ENCODE measurements around the gene SORL1-AS1.

SORL1-AS1 gene

DNA sequence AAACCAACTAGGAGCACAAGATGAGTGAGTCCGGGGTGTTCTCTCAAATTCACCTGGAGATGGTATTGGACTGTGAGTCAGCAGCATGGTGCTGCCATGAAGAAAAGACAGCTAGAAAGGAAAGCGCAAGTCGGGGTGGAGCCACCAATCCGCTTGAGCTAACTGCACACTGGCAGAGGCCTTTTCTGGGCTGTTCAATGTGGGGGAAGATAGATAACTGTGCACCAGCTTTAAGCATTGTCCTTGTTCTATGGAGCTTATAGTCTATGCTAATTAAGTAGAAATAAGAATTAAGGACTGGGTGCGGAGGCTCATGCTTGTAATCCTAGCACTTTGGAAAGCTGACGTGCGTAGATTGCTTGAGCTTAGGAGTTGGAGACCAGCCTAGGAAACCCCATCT, 21.9 kb upstream of the SORL1-AS1 start:
- DNase-seq, result no peak

DNA sequence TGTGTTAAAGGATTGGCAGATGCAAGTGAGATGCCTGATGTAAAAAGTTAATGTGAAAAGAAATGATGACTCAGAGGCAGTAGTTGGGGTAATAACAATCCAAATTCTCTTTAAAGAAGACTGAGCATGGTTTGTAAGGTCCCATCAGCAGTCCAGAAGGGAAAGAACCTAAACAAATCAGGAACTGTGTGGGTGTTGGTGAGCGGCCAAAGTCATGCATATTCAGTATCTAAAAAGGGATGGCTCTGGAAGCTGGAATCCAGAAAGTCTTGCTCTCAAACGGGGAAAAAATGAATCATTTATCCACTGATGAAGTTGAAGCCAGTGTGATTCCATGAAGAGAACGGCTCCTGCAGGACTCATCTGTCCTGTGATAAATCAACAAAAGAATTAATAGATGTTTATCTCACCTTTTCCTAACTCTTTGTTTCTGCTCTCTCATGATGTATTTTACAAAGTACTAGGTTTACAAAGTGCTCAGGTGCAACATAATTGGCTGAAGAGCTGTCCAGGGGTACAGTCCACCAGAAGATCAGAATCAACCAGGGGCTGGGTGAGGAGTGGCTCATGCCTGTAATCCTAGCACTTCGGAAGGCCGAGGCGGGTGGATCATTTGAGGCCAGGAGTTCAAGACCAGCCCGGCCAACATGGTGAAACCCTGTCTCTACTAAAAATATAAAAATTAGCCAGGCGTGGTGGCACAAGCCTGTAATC, 20.5 kb upstream of the SORL1-AS1 start:
- DNase-seq, result no peak

DNA sequence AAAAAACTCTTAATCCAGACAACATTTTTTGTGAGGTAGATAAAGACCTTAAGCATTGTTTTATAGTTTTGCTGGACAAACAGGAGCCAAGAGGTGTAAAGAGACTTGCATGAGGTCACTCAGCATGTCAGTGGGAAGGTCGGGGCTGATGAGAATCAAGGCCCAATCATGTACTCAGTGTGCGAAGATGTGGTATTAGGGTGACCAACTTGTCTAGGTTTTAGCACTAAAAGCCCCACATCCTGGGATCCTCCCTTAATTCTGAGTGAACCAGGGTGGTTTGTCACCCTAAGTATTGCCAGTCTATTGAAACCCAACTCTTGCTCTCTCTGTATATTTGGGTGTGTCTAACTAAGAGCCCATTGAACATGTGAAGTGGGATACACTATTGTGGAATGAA, 19.5 kb upstream of the SORL1-AS1 start:
- no peak for DNase-seq

DNA sequence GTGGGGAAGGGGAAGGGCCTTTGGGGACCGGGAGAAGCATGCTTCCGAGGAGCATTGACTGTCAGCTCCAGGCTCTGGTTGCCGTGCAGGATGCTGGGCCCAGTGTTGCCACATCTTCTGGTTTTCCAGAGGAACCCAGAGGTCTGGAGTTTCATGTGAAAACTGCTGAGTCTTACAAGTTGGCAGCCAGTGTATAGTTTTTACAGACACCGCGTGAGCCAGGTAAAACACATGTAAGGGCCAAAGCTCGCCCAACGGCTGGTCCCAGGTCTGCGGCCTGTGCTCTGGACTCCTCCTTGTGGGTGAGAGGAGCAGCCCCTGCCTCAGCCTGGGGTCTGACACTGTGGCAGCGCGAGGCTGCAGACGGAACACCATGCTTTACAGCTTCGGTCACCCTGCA, 18.4 kb upstream of the SORL1-AS1 start:
- no peak for DNase-seq

DNA sequence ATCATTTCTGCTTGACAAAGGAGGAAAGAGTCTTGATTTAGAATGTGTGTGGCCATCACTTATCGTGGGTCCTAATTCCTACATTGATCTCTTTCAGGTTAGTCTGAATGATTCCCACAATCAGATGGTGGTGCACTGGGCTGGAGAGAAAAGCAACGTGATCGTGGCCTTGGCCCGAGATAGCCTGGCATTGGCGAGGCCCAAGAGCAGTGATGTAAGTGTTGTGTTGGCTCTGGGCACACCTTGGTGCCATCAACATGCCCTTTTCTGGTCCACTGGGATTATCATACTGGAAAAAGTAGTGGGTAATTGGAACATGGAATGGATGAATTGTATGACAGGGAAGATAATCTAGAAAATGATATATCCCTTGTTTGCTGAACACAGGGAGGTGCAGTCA, 17.1 kb upstream of the SORL1-AS1 start:
- no peak for DNase-seq

DNA sequence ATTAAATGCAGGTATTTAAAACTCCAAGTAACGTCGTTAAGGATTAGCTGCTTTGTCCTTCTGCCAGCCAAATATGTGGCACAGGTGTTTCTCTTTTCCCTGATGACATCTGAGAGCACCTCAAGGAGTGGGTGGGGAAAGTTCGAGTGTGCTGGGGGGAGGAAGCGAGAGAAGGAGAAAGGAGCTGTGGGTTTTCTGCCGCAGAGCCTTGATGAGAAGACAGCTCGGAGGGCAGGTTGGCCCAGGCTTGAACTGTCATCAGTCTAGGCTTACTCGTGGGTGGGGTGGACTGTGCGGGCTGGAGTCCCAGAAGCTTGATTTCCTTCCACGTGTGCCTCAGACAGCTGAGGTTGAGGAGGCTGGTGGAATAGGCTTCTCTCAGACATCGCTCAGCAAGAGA, 15.2 kb upstream of the SORL1-AS1 start:
- DNase-seq, result no peak

DNA sequence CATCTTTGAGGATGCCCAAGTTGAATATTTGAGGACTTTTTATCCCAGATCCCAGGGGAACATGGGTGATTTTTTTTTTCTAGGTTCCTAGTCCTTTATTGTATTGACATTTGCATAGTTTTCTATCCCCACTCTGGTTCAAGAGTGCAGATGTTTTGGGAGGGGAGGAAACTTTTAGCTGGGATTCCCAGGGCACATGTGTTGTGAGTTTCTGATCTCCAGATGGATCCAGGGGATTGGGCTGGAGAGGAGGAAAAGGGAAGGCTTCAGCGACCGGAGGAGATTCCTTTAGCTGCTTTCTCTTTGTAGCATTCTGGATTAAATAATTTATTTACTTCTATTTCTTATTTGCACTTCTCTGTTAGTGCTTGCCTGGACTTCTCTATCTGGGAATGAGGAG, 14.7 kb upstream of the SORL1-AS1 start:
- no peak for DNase-seq

DNA sequence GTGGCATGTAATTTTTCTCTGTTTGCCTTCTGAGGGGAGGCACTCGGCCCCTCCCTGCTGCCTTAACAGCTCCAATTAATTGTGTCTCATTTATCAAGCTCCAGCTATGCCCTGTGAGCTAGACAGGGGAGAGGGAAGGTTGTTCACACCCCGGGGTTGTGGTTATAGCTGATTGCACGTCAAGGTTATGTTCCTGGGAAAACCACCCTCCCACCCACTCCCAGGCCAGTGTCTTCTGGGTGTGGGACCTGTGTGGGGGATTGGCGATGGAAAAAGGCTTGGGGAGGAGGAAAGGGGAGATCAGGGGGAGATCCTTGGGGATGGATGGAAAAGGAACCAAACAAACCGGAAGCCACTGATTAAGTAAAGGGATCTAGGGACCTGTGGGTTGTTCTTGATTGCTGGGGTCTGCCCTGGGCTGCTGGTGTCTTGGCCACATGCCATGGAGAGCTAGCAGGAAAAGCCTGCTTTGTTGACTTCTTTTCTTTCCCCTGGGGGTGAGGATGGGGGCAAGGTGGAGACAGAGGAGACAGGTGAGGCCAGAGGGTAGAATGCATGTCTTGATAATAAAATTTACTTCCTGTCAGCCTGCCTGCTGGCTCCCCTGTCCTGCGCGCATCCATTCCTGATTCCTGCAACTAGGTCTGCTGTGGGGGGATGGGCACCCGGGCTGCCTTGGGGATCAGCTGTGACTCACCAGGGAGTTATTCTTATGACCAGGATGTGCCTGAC, 13.5 kb upstream of the SORL1-AS1 start:
- no peak for DNase-seq

DNA sequence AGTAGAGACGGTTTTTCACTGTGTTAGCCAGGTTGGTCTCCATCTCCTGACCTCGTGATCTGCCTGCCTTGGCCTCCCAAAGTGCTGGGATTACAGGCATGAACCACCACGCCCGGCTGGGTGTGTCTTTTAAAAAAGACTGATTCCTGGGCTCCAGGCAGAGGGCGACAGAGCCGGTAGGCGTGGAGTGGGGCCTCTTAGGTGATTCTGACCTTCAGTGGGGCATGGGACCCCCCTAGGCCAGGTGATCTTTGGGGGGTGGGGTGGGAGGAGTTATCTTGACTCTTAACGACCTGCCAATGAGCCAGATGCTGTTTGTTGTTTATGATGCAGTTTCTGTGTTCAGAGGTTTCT, 12.9 kb upstream of the SORL1-AS1 start:
- DNase-seq, result no peak

DNA sequence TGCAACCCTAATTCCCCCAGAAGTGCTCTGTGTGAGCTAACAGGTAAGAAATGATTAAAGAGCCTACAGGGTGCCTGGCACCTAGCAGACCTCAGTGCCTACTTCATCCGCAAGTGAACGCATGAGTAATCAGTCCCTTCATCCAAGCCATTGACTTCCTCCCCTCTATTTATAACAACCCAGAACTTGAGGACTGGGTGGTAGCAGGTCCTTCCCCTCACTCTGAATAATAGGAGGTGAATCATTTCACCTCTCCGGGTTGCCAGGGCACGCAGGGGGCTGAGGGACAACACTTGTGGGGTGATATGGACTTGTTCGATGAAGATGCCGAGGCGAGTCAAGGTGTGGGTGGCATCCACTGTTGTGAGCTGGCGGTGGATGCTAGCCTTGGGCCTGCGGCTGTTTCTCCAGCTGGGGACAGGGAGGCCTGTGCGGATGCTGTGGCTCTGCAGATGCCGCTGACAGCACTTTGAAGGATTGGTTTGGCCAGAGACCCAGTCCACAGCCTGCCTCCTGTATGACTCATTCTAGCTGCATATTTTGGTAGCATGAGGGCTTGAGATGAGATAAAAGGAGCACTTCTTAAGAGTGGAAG, 11.7 kb upstream of the SORL1-AS1 start:
- no peak for DNase-seq

DNA sequence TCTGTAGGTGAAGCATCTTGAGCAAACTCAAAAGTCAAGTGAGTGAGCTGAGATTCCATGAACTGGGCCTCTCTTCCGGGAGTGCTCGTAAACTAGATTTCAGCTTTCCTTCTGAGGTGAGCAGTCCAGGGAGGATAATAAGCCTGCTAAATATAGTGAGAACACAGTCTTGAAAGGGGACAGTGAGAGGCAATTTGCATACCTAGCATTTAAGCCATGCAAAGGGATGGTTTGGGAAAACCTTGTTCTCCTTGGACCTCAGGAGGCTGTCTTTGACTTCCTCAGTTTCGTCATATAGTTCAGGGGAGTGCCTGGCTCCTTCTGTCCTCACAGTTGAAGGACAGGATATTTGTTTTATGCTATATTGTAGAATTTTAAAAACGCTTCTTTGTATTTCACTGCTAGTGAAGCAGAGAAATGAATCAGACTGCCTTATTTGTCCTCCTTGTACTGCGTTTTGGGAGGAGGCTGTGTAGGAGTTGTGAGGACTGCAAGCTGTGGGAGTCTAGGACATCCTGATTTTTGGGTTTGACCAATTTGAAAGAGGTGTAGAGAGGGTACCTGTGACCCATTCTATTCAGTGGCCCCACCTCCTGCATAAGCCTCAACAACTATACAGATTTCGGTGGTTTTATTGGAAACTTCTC, 11.0 kb upstream of the SORL1-AS1 start:
- no peak for DNase-seq

DNA sequence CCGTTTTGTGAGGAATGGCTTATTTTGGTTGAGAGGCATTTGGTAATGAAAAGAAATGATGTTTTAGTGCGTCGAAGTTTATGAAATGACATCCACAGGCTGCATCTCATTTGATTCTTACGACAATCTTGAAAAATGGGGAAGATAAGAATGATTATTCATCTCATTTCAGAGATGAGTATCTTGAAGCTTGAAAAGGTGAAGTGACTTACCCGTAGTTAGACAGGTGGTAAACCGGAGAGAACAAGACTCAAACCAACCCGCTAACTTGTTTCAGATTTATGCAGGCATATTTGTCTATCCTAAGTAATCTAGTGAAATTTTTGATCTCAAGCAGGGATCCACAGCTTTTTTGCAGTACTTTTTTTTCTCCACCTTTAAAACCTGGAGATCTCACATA, 9.1 kb upstream of the SORL1-AS1 start:
- DNase-seq, result no peak

DNA sequence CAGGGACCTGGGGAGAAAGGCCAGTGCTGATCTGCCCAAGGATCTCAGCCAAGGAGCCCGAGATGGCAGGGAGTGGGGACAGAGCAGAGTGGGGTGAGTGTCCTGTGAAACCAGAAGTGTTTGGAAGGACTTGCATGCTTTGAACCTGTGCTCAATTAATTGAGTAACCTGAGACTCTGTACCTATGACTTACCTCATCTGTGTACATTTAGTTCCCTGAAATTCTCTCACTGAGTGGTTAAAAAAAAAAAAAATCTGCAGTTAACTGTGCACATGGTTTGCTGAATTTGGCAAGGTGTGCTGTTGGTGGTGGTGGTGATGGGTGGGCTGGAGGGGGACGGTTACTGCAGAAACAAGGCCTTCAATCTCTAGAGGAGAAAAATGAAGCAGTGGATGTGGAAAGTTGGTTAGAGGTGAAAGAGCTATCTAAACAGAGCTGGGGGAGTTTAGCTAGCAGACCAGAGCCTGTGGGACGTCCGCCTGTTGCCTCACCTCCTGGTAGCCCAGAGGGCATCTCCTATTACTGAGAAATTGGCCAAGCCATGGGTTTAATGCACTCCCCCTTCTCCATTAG, 8.3 kb upstream of the SORL1-AS1 start:
- DNase-seq, result no peak

DNA sequence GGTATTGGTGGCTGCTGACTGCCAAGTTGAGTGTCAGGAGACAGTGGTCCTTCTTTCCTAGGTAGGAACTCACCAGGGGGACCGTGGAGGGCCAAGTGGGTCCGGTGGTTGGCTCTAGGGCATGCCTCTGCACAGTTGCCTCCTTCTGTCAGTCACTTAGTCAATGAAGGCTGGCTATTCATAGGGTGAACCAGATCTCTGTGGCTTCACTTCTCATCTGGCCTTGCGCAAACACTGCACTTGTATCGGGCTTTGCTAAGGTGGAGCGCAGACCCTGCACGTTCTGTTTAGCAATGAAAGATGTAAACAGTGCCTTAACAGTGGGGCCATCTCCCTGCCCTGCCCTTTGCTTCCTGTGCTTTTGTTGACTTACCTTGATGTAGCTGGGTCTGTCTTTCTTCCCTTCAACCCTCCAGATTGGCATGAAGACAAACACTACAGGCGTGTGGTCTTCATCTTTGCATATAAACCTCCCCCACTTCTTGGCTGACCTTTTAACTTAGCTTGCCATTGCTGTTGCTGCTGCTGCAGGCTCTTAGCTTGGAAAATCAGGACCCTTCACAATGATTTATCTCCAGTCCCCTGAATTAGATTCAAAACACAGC, 6.7 kb upstream of the SORL1-AS1 start:
- no peak for DNase-seq

DNA sequence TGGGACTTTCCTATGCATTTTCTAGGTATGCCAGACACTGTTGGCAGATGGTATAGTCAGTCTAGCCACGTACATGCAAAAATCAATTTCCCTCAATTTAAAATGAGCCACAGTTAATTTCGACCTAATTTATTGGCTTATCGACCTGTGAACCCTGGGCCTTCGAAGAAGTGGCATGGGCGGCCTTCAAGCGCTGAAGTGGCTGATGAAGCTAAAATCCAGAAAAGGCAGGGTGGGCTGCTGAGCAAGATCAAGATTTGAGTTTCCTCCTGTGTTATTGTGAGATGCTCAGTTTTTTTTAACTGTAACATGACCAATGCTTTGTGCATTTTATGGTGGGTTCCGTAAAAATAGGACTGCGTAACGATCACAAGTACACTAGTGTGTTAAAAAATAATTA, 5.8 kb upstream of the SORL1-AS1 start:
- DNase-seq, result no peak

DNA sequence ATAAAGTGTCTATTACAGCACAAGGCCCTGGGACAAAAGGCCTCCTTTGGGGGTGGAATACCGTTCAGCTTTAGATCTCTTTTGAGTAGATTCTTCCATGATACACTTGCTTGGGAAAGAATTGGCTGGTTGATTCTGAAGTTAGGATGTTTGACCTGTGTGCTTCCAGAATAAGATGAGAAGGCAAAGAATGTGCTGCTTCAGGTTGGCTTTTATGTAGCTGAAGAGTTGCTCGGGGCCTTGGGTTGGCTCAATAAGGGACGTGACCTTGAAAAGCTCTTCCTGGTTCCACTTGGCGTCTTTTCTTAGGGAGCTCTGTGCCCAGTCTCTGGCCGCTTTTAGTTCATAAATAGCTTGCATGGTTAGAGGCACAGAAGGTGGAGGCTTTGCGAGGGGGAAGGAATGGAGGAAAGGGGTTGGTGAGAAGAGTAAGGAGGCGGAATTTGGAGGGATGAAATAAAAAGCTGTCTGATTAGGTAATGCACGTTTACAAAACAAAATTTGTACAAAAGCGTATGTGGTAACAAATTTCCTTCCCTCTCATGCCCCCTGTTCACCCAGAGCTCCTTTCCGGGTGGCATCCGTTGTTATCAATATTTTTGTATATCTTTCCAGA, 4.2 kb upstream of the SORL1-AS1 start:
- DNase-seq, result no peak

DNA sequence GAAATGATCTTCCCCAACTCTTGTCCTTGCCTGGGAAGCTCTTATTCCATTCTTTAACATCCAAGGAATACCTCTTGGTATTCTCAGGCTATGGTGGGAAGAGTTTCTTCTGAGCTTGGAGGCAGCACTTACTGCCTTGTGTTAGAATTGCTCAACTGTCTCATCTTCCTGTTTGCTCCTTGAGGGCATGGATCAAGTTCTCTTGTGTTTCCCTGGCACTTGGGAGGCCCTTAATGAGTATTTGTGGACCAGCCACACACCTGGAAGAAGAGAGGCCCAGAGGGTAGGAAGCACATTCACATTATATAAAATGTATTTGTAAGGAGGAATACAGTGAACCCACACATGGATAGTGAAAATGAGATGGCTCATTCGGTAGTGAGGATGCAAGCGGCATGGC, 3.4 kb upstream of the SORL1-AS1 start:
- no peak for DNase-seq

DNA sequence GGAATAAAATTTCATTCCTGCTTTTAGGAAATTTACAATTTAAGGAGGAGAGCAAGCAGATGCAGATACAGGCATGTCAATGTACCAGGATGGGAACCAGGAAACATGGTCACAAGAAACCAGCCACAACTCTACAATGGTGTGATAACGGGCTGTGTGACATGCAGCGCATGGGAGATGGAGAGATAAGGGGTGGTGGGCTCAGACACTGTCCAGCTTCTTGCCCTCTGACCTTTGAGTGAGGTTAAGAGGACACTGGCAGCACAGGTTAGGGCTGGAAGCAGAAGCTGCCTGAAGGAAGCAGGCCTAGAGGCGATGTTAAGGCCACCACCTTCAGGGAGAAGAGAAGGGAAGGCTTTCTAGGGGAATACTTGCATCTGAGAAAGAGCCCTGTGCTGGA, 2.3 kb upstream of the SORL1-AS1 start:
- no peak for DNase-seq

DNA sequence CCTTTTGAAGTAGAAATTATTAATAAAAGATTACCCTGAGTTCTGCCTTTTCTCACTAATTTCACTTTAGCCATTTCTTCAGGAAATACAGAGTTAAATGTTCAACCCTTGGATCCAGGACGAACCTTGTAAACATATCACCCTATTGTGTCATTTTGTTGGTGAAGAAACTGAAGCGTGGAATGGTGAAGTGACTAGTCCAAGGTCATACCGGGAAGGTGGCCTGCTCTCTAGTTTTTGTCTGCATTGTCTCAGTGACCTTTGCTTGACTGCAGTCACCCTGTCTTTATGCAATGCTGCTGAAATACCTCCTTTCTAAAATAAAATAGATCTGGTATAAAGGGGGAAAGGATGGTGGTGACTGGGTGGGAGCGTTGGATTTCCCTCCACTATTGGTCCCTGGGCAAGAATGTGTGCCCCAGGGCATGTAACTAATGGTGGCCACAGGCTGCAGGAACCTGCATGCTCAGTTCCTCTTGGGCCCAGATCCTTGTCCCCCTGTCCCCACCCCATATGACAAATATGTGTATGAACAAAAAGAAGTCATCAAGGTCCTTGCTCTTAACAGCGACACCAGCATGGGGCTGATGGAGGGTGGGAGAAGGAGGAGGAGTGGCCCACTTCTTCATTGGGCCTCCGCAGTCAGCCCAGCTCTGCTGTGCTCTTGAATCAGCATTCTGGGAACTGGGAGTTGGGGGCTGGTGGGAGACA, 977 bp upstream of the SORL1-AS1 start:
- no peak for DNase-seq

DNA sequence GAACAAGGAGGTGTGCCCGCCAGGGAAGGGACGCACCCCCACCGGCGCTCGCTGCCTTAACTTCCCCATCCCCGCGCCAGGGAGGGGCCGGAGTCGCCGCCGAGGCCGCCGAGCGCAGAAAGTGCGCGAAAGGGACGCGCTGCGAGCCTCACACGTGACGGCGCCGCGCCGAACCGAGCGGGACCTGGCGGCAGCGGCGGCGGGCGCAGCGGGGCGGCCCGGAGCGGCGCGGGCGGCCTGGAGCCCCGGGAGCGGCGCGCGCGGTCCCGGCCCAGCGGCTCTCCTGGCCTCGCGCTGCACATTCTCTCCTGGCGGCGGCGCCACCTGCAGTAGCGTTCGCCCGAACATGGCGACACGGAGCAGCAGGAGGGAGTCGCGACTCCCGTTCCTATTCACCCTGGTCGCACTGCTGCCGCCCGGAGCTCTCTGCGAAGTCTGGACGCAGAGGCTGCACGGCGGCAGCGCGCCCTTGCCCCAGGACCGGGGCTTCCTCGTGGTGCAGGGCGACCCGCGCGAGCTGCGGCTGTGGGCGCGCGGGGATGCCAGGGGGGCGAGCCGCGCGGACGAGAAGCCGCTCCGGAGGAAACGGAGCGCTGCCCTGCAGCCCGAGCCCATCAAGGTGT, 670 bp downstream of the SORL1-AS1 start, which contains the start of gene SORL1:
SORL1 (plus strand) TSS at position 329 of the 623 bp plus-strand sequence; CDS start at position 347, 18 bp downstream.
- no peak for DNase-seq

All from GOT3 (cell line).